H1 (cell line): ENCODE data around the gene RGL2. TPM values are rescaled to one million over a fixed set of nuclear protein-coding genes. Genes with fewer than 3 reads are reported as not detected.
A peak's percentile ranks its signal among the peaks of the same experiment; 100 is the strongest.

Source experiments
- CBX5 ChIP-seq: fragments of 300-800, 300-1000 bp; sonication (generic); IDR thresholded peaks from 2 replicates; pipeline ENCODE4 v1.7.1; 2016; ENCODE audit warnings: antibody characterized with exemption, low read length, low read depth
- TAF7 ChIP-seq: optimal IDR thresholded peaks from 2 replicates; pipeline ENCODE3; 2011; ENCODE audit warnings: low read depth, mild to moderate bottlenecking, inconsistent platforms, low read length, moderate library complexity, borderline replicate concordance
- TCF12 ChIP-seq: IDR thresholded peaks from 2 replicates; pipeline ENCODE4 v1.6.1; 2011; ENCODE audit warnings: low read depth, mild to moderate bottlenecking, low read length
- polyA plus RNA-seq, 7 experiments: library from polyadenylated mRNA; depleted of rRNA in 3 of 7; stranded (reverse) in 5 of 7; unstranded in 2 of 7; fragments of >200 nt in 5 of 7; fragments of 200-250 nt in 2 of 7; gene quantifications; 1 replicate in 5 of 7; 2 replicates in 1 of 7; 4 replicates in 1 of 7; pipeline versions ENCODE4 v1.2.1 to v1.2.3, GENCODE V29; 2011 to 2013; ENCODE audit warnings: missing spikeins in 2 of 7, mixed read lengths in 2 of 7
- total RNA-seq: library from RNA; stranded (reverse); fragmentation: NEBNext Ultra II Directional; extraction: Animal tissue kit (Norgen Biotek cat#: 25700); gene quantifications from 2 replicates; pipeline ENCODE4 v1.2.1, GENCODE V29; 2021

The RGL2 gene
- total and polyA plus RNA-seq, 2 of the 8 experiments (the other 6 are each of a cell fraction or from before 2014, with no cell fraction given) = 58.1 to 80.3 TPM

- TF ChIP-seq TAF7 (peak; percentile 55), CBX5 (no peak), TCF12 (no peak)
Measured at GRCh38 chr6:33288921-33289783, 9.6 kb downstream of the RGL2 start, which contains the start of the genes PFDN6 and WDR46 (continued).
